Mesenteric fat pad (tissue), 1 donor: ENCODE measurements around the gene AAK1. TPM values are rescaled to one million over a fixed set of nuclear protein-coding genes. Genes with fewer than 3 reads are reported as not detected.
"Not testable (repeated sequence)": the region's sequence is repeated elsewhere in the genome, so short reads cannot be mapped to it uniquely, and the experiment has no call there.

Source experiments
- DNase-seq: peaks from one replicate; pipeline ENCODE4 v3.0.0-alpha.2; 2020; ENCODE audit warnings: low spot score
- total RNA-seq: library from RNA; stranded (reverse); fragmentation: NEBNext Ultra II Directional; extraction: Animal tissue kit (Norgen Biotek cat#: 25700); gene quantifications from one replicate; pipeline ENCODE4 v1.2.1, GENCODE V29; 2021
- donor health status: DM: yes; HTN: yes; CAD: no.

AAK1 gene
- total RNA-seq, 1 donor from 2014 or later, result 73.6 TPM

DNA sequence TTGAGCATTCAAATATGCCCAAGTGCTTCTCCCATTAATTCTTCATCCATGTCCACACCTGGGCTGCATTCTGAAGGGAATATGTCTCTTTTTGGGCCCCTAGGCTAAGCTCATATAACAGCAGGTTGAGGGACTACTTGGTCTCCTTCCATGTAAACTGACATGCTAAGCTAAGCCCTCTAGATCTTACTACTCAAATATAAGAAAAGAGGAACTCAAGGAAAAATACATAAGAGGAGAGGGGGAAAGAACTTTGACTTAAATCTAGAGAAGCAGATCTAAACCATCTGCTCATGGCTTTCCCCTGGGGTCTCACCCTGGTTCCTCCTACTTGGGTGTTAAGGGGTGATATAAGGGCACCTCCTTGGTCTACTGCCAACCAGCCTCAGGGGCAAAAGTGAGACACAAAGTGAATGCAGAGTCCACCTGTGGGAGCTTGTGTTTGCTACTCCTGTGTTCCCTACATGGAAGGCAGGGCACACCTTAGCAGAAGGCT lies 186.5 kb downstream of the AAK1 start:
- no peak for DNase-seq

- no peak for DNase-seq
Measured at GRCh38 chr2:69456154-69456553, 187.4 kb downstream of the AAK1 start.

GRCh38 chr2:69454976-69455375 lies 188.6 kb downstream of the AAK1 start:
- DNase-seq, result no peak

DNA sequence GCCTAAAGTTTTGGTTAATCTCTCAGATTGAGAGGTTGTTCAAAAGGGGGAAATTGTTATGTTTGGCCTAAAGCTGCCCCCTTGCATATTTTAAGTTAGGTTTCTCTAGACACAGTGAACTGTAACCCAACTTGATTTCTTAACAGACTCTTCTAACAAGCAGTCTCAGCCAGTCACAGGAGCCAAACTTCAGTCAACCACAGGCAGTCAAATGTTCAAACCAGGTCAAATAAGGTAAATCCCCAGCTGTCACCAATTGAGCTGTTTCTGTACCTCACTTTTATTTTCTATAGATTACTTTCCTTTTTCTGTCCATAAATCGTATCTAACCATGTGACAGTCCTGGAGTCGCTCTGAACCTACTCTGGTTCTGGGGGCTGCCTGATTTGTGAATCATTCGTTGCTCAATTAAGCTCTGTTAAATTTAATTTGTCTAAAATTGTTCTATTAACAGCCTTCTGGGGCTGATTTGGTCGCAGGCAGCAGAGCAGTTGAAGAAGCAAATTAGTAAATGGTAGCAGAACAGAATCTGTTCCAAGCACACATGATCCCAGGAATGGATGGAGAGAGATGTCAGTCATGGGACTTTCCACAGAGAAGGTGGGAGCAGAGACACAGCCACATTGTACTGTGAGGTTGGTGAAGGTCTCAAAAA lies 189.9 kb downstream of the AAK1 start:
- no peak for DNase-seq

DNA sequence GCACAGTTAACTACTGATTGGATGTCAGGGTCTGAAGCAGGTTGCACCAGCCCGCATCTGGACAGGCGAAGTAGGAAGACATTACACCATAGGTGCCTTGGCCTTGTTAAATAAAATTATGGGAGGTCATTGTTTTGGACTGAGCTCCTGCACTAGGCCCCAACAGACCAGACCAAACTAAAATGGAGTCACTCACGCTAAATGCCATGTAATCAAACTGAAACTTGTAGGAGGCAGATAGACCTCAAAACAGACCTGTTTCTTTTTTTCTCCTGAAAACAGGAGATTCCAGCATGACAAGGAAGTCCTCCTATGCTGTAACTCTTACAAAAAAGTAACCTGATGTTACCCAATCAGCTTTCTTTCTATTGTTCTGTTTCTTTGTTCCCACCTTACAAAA lies 190.9 kb downstream of the AAK1 start:
- no peak for DNase-seq

DNA sequence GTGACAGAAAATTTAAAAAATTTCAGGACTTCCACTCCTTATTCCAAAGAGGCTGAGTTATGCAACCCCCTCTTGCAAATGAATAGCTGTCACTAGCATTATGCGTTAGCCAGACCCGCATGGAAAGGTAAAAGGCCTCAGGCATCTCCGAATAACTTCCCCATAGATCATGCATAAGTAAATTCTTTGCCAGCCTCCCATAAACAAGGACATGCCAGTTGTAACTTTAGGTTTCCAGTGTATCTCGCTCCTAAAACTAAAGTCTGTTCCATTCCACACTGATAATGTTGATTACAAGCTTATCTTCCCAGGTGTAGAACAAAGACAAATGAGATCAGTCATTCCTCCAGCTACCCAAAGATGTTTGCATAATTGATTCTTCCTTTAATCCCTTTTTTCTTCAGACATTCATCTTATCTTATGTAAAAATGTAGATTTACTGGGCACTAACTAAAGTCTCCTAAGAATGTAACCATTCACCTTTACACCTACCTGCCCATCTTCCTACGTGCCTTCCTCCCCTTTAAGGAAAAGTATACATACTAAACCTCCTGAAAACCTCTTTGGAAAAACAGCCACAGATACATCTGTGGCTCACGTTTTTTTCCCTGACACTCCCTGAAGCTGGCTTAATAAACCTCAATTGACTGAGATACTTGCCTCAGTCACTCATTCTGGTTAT lies 192.7 kb downstream of the AAK1 start:
- DNase-seq, result no peak

GRCh38 chr2:69449906-69450305 lies 193.6 kb downstream of the AAK1 start:
- DNase-seq, result no peak

DNA sequence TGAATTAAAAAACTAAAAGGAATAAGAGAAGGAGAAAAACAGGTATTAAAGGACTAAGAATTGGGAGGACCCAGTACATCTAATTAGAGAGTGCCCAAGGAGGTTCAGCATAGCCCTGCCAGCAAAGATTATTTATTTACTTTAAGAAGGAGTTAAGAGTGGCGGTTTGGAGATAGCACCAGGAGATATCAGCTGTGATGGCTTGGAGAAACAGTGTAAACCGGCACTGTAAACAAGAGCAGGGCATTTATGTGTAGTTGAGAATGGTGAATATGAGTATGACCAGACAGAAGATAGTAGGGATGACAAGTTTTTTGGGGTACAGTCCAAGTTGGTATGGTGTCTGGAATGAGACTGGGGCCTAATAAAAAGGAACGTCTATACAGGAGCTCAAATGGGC lies 199.9 kb downstream of the AAK1 start:
- not testable (repeated sequence) for DNase-seq

DNA sequence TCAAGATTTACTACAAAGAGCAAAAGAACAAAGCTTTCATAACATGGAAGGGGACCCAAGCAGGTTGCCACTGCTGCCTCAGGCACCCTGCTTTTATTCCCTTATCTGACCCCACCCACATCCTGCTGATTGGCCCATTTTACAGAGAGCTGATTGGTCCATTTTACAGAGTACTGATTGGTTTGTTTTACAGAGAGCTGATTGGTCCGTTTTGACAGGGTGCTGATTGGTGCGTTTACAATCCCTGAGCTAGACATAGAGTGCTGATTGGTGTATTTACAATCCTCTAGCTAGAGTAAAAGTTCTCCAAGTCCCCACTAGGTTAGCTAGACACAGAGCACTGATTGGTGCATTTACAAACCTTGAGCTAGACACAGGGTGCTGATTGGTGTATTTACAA lies 204.0 kb downstream of the AAK1 start:
- not testable (repeated sequence) for DNase-seq

DNA sequence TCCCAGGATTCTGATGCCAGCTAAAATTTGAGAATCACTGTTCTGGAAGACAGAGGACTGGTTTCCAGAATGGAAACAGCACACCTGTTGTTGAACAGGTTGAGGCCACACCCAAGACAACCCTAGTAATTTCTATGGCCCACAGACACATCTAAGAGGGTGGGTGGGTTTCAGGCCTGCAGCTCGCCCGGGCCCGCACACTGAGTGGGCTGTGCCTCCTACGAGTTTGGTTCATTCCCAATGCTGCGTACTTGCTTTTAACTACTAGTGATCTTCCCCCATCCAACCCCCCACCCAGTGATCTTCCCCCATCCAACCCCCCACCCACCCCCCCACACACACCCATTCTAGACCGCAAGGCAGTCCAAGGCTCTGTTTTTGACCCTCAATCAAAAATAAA lies 205.0 kb downstream of the AAK1 start:
- DNase-seq, result no peak

GRCh38 chr2:69437751-69438154 lies 205.8 kb downstream of the AAK1 start:
- DNase-seq, result no peak

DNA sequence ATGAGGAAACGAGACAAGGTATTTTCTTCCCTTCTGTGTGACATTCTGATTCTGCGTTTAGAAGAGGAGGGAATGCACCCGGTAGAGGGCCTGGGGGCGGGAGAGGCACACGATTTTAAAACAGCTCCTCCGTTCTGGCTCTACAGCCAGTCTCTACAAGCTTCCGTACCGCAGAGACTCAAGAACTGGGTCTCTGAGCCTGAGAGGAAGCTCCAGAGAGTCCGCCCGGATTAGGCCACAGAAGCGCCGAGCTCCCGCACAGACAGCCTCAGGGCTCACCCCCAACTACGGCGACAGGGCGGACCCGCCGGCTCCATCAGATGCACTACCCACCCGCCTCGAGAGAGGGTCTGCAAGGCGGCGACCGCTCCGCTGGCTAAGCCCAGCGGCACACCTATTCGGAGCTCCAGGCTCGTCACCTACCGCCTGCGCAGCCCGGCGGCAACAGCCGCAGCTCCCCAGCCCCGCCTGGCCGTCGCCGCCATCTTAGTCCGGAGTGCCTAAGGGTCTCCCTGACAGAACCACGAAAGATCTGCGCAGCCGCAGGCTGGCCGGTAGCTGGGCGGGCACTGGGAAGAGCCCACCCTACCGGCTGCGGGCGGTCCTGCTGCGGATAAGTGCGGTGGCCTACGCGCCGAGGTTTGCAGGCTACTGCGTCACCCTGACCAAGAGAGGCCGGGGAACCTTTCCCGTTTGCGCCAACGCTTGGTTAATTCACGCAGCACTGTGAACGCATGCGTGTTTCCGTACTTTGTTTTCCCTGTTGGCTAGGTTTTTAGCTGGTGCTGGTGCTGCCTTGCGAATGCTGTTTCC lies 206.4 kb downstream of the AAK1 start, which contains the start of gene NFU1:
TSS of gene NFU1 (minus strand) at position 498 of the 813 bp plus-strand sequence. CDS start at position 485, 13 bp downstream.
- DNase-seq, result peak; percentile 97

DNA sequence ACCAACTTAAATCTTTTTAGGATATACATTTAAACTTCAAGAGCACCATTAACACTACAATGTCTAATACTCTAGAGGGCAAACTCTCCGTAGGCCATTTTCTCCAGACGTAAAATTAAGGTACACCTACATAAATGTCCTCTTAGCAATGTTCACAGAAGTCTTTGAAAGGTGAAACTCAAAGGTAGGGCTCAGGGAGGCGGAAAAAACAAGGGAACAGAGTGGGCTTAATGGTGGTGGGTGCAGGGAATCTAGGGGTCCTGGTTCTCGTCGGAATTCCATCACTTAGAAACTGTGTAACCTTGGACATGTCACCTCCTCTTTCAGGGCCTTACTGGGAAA lies 207.0 kb downstream of the AAK1 start:
- DNase-seq, result no peak

GRCh38 chr2:69434753-69435152 lies 208.8 kb downstream of the AAK1 start:
- no peak for DNase-seq

DNA sequence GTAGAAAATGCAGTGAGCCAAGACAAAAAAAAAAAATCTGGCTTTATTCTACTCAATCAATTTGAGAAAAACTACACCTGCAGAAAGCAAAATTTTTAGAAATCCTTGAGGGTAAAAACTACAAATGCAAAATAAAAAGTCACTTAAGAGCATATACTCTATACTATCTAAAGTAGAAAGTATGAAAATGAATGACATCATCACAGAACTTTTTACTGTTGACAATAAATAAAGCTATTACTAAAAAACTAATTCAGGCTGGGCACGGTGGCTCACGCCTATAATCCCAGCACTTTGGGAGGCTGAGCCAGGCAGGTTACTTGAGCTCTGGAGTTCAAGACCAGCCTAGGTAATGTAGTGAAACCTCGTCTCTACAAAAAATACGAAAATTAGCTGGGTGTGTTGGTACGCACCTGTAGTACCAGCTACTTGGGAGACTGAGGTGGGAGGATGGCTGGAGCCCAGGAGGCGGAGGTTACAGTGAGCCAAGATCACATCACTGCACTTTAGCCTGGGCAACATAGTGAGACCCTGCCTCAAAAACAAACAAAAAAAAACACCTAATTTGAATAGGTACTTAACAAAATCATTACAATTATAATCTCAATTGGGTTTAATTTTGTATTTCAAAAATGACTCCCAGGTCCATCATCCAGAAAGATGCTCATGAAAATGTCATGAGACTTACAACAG lies 213.9 kb downstream of the AAK1 start:
- no peak for DNase-seq

DNA sequence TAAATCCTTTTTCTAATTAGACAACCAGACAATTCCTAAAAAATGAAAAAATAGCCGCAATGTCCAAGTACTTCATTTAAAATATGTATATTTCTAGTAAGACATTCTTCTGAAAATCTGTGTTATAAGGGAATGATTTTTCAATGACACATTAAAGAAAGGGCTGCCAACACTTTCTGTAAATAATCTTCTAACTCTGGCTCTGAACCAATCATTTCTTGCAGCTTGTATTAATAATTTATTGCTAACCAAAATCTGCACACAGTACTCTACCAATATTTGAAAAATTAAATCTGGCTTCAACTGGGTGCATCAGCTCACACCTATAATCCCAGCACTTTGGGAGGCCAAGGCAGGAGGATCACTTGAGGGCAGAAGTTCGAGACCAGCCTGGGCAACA lies 214.6 kb downstream of the AAK1 start:
- no peak for DNase-seq

DNA sequence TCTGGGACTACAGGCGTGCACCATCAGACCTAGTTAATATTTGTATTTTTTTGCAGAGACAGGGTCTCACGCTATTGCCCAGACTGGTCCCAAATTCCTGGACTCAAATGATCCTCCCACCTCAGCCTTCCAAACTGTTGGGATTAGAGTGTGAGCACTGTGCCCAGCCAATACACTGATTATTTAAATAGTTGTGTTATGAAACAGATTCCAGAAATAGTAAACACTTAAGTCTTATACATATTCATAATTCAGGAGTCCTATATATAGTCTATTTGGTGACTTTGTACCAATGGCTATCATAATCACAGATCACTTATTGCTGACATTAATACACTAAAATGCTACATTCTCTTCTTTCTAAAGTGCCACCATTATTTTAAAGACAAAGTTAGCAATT lies 219.1 kb downstream of the AAK1 start:
- no peak for DNase-seq

GRCh38 chr2:69422198-69422597 lies 221.3 kb downstream of the AAK1 start:
- DNase-seq, result no peak

DNA sequence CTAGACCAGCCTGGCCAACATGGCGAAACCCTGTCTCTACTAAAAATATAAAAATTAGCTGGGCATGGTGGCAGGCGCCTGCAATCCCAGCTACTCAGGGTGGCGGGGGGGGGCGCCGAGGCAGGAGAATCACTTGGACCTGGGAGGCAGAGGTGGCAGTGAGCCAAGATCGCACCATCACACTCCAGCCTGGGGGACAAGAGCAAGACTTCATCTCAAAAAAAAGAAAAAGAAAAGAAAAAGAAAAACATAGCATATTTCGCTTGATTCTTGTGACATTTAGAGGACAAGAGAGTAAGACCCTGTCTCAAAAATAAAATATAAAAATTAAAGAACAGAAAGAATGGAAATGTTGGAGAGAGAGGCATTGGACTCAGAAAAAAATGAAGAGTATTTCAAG lies 224.4 kb downstream of the AAK1 start:
- not testable (repeated sequence) for DNase-seq

GRCh38 chr2:69416147-69416546 lies 227.4 kb downstream of the AAK1 start:
- no peak for DNase-seq
